SK-N-SH (cell line): ENCODE results near the gene HES2. TPM values are rescaled to one million over a fixed set of nuclear protein-coding genes. Genes with fewer than 3 reads are reported as not detected.
"Not testable (repeated sequence)": the region's sequence is repeated elsewhere in the genome, so short reads cannot be mapped to it uniquely, and the experiment has no call there.

Experiments
- CTCF ChIA-PET: fragments of 300-600, 350-600 bp; formaldehyde crosslinking; extraction: SDS; loops from one replicate; lab custom pipeline; 2021; lab: Yijun Ruan, JAX
- POLR2A ChIA-PET: fragments of 350-600 bp; sonication (Branson Sonifier 250); formaldehyde crosslinking; extraction: SDS; loops from one replicate; lab custom pipeline; 2020; ENCODE audit warnings: antibody characterized with exemption, inconsistent platforms; lab: Yijun Ruan, JAX
- DNase-seq: peaks from one replicate; pipeline ENCODE4 v3.0.0; 2012
- H2AFZ ChIP-seq: fragments of 200-600 bp; sonication (generic); 2 replicates; pipeline ENCODE4 v1.8.1; 2016; ENCODE audit warnings: antibody characterized with exemption, mild to moderate bottlenecking, low read depth
- H3F3A ChIP-seq: fragments of 200-600 bp; sonication (generic); replicated peaks from 2 replicates; pipeline ENCODE3; 2016; ENCODE audit warnings: antibody characterized with exemption, mild to moderate bottlenecking; ENCODE audit not compliant: insufficient read depth
- H3K27ac ChIP-seq, 2 experiments: fragments of 200-500 bp in 1 of 2; fragments of 200-600 bp in 1 of 2; sonication (Bioruptor generic) in 1 of 2; sonication (generic), shearing (Covaris generic) in 1 of 2; 2 replicates each; pipeline versions ENCODE4 v1.5.1 to v1.6.1; 2014 to 2016; ENCODE audit warnings: low read depth in 2 of 2, inconsistent platforms in 1 of 2, low read length in 1 of 2, mild to moderate bottlenecking in 1 of 2, mixed read lengths in 1 of 2
- H3K27me3 ChIP-seq: fragments of 200-600 bp; sonication (generic), shearing (Covaris generic); 2 replicates; pipeline ENCODE4 v1.6.1; 2016; ENCODE audit warnings: mixed run types; ENCODE audit not compliant: insufficient read depth
- H3K36me3 ChIP-seq, 2 experiments: fragments of 200-500 bp in 1 of 2; fragments of 200-600 bp in 1 of 2; sonication (Bioruptor generic) in 1 of 2; sonication (generic) in 1 of 2; replicated peaks in 1 of 2; 2 replicates each; pipeline versions ENCODE3 to v1.5.1; 2014 to 2016; ENCODE audit warnings: low read length in 1 of 2, mild to moderate bottlenecking in 1 of 2; ENCODE audit not compliant: insufficient read depth in 2 of 2, control insufficient read depth in 1 of 2
- H3K4me1 ChIP-seq, 2 experiments: fragments of 200-500 bp in 1 of 2; fragments of 200-600 bp in 1 of 2; sonication (Bioruptor generic) in 1 of 2; sonication (generic), shearing (Covaris generic) in 1 of 2; 2 replicates each; pipeline versions ENCODE4 v1.5.1 to v1.6.1; 2014 to 2016; ENCODE audit warnings: low read depth in 1 of 2, low read length in 1 of 2, mixed run types in 1 of 2; ENCODE audit not compliant: insufficient read depth in 2 of 2, control insufficient read depth in 1 of 2
- H3K4me2 ChIP-seq: fragments of 200-600 bp; sonication (generic), shearing (Covaris generic); 2 replicates; pipeline ENCODE4 v1.6.1; 2017; ENCODE audit warnings: mixed run types
- H3K4me3 ChIP-seq, 2 experiments: fragments of 200-500 bp in 1 of 2; fragments of 200-600 bp in 1 of 2; sonication (Bioruptor generic) in 1 of 2; sonication (generic), shearing (Covaris generic) in 1 of 2; 2 replicates each; pipeline versions ENCODE4 v1.5.1 to v1.8.1; 2014 to 2016; ENCODE audit warnings: low read depth in 2 of 2, inconsistent platforms in 1 of 2, low read length in 1 of 2, mild to moderate bottlenecking in 1 of 2, mixed read lengths in 1 of 2, moderate library complexity in 1 of 2
- H3K79me2 ChIP-seq: fragments of 200-600 bp; sonication (generic); 2 replicates; pipeline ENCODE4 v1.8.1; 2017; ENCODE audit warnings: mild to moderate bottlenecking; ENCODE audit not compliant: insufficient read depth
- H3K9ac ChIP-seq: fragments of 200-600 bp; sonication (generic); 2 replicates; pipeline ENCODE4 v1.6.1; 2017; ENCODE audit warnings: mixed run types
- H3K9me2 ChIP-seq: fragments of 200-600 bp; sonication (generic); 2 replicates; pipeline ENCODE4 v1.6.1; 2017; ENCODE audit warnings: mixed run types
- H3K9me3 ChIP-seq: fragments of 200-600 bp; sonication (generic); 2 replicates; pipeline ENCODE4 v1.6.1; 2017; ENCODE audit warnings: mixed run types, mild to moderate bottlenecking, moderate library complexity
- H4K20me1 ChIP-seq: fragments of 200-600 bp; sonication (generic); 2 replicates; pipeline ENCODE4 v1.6.1; 2017; ENCODE audit warnings: mild to moderate bottlenecking, mixed run types; ENCODE audit not compliant: insufficient read depth
- FOXJ3 ChIP-seq: sonication (generic); formaldehyde crosslinking; IDR thresholded peaks from 2 replicates; pipeline ENCODE4 v1.5.1; 2020; ENCODE audit warnings: mild to moderate bottlenecking, missing genetic modification reagents
- POLR2AphosphoS5 ChIP-seq: IDR thresholded peaks from 2 replicates; pipeline ENCODE4 v1.6.1; 2012; ENCODE audit warnings: low read depth, low read length
- RAD21 ChIP-seq: IDR thresholded peaks from 2 replicates; pipeline ENCODE4 v1.6.1; 2012; ENCODE audit warnings: mild to moderate bottlenecking, low read length
- SMC3 ChIP-seq: IDR thresholded peaks from 2 replicates; pipeline ENCODE4 v1.6.1; 2012; ENCODE audit warnings: low read depth, low read length, improper control_type of control experiment
- TAF1 ChIP-seq: IDR thresholded peaks from 2 replicates; pipeline ENCODE4 v1.6.1; 2012; ENCODE audit warnings: low read depth, mild to moderate bottlenecking, low read length, moderate library complexity, borderline replicate concordance
- WGBS: methylation state at CpG from one replicate; pipeline ENCODE4 v1.1.6; 2017; ENCODE audit warnings: low lambda C conversion rate; 5-methylcytosine and 5-hydroxymethylcytosine counted together
- polyA plus RNA-seq, 3 experiments: library from polyadenylated mRNA; depleted of rRNA; stranded (reverse); fragments of >200 nt; gene quantifications; 2 replicates each; pipeline ENCODE4 v1.2.3, GENCODE V29; 2012
- TF ChIP-seq, protein P1 (sequence below): IDR thresholded peaks from 2 replicates; pipeline ENCODE4 v1.4.0; 2012; ENCODE audit warnings: low read depth
- TF ChIP-seq, protein P2 (sequence below): IDR thresholded peaks from 2 replicates; pipeline ENCODE4 v1.4.0; 2012; ENCODE audit warnings: low read depth, borderline replicate concordance

HES2 gene
- polyA plus RNA-seq, 1 of the 3 experiments (the other 2 are of a cell fraction) = 0.03 TPM

DNA sequence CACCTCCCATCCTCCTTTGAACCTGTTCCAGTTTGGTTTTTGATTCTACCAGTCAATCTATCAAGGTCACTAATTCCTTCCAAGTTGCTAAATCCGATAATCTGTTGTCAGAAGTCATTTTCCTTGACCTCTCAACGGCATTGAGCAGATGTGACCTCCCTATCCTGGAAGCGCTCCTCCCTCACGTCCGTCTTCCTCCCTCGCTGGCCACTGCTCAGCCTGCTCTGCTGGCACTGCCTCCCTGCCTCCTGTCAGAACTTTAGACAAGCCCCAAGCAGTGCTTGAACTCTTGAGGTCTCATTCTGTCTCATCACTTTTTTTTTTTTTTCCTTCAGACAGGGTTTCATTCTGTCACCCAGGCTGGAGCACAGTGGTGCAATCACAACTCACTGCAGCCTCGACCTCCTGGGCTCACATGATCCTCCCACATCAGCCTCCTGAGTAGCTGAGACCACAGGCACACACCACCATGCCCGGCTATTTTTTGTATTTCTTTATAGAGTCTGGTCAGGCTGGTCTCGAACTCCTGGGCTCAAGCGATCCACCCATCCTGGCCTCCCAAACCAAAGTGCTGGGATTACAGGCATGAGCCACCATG, 21.8 kb downstream of the HES2 start:
- TF ChIP-seq, protein P1, sequence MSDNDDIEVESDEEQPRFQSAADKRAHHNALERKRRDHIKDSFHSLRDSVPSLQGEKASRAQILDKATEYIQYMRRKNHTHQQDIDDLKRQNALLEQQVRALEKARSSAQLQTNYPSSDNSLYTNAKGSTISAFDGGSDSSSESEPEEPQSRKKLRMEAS = no peak
- TF ChIP-seq POLR2AphosphoS5 (no peak), FOXJ3 (CRISPR knock-in tag) (no peak), TAF1 (no peak)
- TF ChIP-seq, all 33 proteins: peak for 0

DNA sequence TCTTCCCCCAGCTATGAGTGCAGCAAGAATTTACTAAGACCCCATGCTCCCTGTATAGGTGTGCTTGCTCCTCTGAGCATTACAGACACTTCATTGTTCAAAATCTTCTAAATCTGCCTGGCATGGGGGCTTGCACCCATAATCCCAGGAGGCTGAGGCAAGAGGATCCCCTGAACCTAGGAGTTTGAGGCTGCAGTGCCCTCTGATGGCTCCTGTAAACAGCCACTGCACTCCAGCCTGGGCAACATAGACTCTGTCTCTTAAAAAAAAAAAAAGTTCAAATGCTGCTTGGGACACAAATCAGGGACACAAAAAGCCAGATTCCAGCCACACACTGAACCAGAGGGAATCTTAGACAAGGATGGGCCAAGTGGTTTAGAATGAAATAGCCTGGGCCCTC, 22.7 kb downstream of the HES2 start:
- no peak overlapping the region for H3K9ac ChIP-seq
- H3K4me1 ChIP-seq = peaks cover 6 to 8% of the 10 kb centered on the region in 2 experiments; a peak in 1 of 4 replicates
- no peaks in the 10 kb centered on the region for H4K20me1 ChIP-seq
- DNase-seq = no peak
- H3K9me2 ChIP-seq = no peaks in the 10 kb centered on the region
- H3K36me3 ChIP-seq = no peaks in the 10 kb centered on the region
- POLR2A ChIA-PET = no interaction called here
- H3K9me3 ChIP-seq = no peaks in the 10 kb centered on the region
- CTCF ChIA-PET = interaction anchor here (0.6 to 1.6 kb wide), 6 partner anchors 12 to 151 kb away, joined by 3 to 7 read pairs (median 4); no protein-coding TSS in a partner anchor
- no peaks in the 10 kb centered on the region for H3K27me3 ChIP-seq
- peak; percentile 36 for TF ChIP-seq SMC3
- TF ChIP-seq, protein P2, sequence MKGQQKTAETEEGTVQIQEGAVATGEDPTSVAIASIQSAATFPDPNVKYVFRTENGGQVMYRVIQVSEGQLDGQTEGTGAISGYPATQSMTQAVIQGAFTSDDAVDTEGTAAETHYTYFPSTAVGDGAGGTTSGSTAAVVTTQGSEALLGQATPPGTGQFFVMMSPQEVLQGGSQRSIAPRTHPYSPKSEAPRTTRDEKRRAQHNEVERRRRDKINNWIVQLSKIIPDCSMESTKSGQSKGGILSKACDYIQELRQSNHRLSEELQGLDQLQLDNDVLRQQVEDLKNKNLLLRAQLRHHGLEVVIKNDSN = no peak
- TF ChIP-seq RAD21 = peak; percentile 60
- TF ChIP-seq, all 33 proteins: peak for 2
- Histone ChIP-seq H3K4me3 (no peak overlapping the region), H3K4me2 (no peak overlapping the region), H2AFZ (no peak overlapping the region), H3F3A (no peaks in the 10 kb centered on the region), H3K79me2 (peaks cover 8% of the 10 kb centered on the region; the same call in 1 of the 2 replicates), H3K27ac (no peak overlapping the region)

More for the DNA sequence above, 21.8 kb downstream of the HES2 start:
- no peaks in the 10 kb centered on the region for H3K36me3 ChIP-seq
- H3F3A ChIP-seq = no peaks in the 10 kb centered on the region
- H3K4me1 ChIP-seq = peaks cover 4 to 5% of the 10 kb centered on the region in 2 experiments; a peak in 1 of 4 replicates
- no peaks in the 10 kb centered on the region for H3K9me2 ChIP-seq
- no peak overlapping the region for H2AFZ ChIP-seq
- no peak overlapping the region for H3K4me2 ChIP-seq
- no peak overlapping the region for H3K27ac ChIP-seq
- DNase-seq = no peak
- H4K20me1 ChIP-seq = no peaks in the 10 kb centered on the region
- H3K9ac ChIP-seq = no peak overlapping the region
- H3K9me3 ChIP-seq = no peaks in the 10 kb centered on the region
- WGBS = 82% methylated on average over 10 of the region's 10 CpGs
- H3K4me3 ChIP-seq = no peak overlapping the region
- no peaks in the 10 kb centered on the region for H3K79me2 ChIP-seq
- ChIA-PET POLR2A (no interaction called here), CTCF (interaction anchor here (0.7 to 2.1 kb wide), 6 partner anchors 13 to 152 kb away, joined by 3 to 15 read pairs (median 3); no protein-coding TSS in a partner anchor)
- no peaks in the 10 kb centered on the region for H3K27me3 ChIP-seq

DNA sequence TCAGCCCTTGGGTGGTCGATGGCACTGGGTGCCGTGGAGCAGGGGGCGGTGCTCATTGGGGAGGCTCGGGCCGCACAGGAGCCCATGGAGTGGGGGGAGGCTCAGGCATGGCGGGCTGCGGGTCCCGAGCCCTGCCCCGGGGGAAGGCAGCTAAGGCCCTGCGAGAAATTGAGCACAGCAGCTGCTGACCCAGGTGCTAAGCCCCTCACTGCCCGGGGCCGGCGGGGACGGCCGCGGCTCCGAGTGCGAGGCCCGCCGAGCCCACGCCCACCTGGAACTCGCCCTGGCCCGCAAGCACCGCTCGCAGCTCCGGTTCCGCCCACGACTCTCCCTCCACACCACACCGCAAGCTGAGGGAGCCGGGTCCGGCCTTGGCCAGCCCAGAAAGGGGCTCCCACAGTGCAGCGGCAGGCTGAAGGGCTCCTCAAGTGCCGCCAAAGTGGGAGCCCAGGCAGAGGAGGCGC, 23.9 kb downstream of the HES2 start:
- not testable (repeated sequence) for H3K36me3 ChIP-seq, DNase-seq, H3K9me2 ChIP-seq, H3K9ac ChIP-seq, H3K27ac ChIP-seq, H3F3A ChIP-seq, H3K9me3 ChIP-seq, H3K4me3 ChIP-seq, H3K27me3 ChIP-seq, H2AFZ ChIP-seq, H4K20me1 ChIP-seq, H3K4me2 ChIP-seq
- 97% methylated on average over 13 of the region's 34 CpGs for WGBS
- peaks cover 19% of the 10 kb centered on the region for H3K79me2 ChIP-seq
- peaks cover 8 to 14% of the 10 kb centered on the region in 2 experiments; a peak in 1 of 4 replicates for H3K4me1 ChIP-seq
- CTCF ChIA-PET = interaction anchor here (1.3 to 1.9 kb wide), 4 partner anchors 9 to 150 kb away, joined by 4 to 7 read pairs (median 5); no protein-coding TSS in a partner anchor
- POLR2A ChIA-PET = interaction anchor here (3.1 kb wide), 1 partner anchor 11 kb away, joined by 19 read pairs; no protein-coding TSS in a partner anchor

DNA sequence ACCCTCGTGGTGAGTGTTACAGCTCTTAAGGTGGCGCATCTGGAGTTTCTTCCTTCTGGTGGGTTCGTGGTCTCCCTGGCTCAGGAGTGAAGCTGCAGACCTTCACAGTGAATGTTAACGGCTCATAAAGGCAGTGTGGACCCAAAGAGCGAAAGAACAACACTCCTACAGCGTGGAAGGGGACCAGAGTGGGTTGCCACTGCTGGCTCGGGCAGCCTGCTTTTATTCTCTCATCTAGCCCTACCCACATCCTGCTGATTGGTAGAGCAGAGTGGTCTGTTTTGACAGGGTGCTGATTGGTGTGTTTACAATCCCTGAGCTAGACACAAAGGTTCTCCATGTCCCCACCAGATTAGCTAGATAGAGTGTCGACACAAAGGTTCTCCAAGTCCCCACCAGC, 24.6 kb downstream of the HES2 start:
- H3K79me2 ChIP-seq = peaks cover 26% of the 10 kb centered on the region
- not testable (repeated sequence) for H3K27ac ChIP-seq, H3K4me2 ChIP-seq, H3K9me3 ChIP-seq, H3K4me3 ChIP-seq, H3K36me3 ChIP-seq, DNase-seq, H3K27me3 ChIP-seq, H3K9me2 ChIP-seq, H2AFZ ChIP-seq, H4K20me1 ChIP-seq, H3F3A ChIP-seq, H3K9ac ChIP-seq
- WGBS = 94% methylated on average over 7 of the region's 8 CpGs
- ChIA-PET POLR2A (interaction anchor here (1.5 to 3.1 kb wide), 2 partner anchors 10 to 32 kb away, joined by 3 to 19 read pairs; no protein-coding TSS in a partner anchor), CTCF (interaction anchor here (0.6 to 1.9 kb wide), 2 partner anchors 10 to 59 kb away, joined by 4 read pairs; no protein-coding TSS in a partner anchor)
- H3K4me1 ChIP-seq = peaks cover 8 to 14% of the 10 kb centered on the region in 2 experiments; a peak in 1 of 4 replicates
